HEK293 (cell line): ENCODE results near the gene LINS1.

Experiments
- CTCF ChIA-PET: fragments of 350-600 bp; formaldehyde crosslinking; extraction: SDS; loops from one replicate; lab custom pipeline; 2021; ENCODE audit warnings: antibody characterized with exemption; lab: Yijun Ruan, JAX
- POLR2A ChIA-PET: fragments of 300-600 bp; formaldehyde crosslinking; extraction: SDS; loops from one replicate; lab custom pipeline; 2020; ENCODE audit warnings: antibody characterized with exemption, inconsistent platforms; lab: Yijun Ruan, JAX
- H3K27ac ChIP-seq: fragments of 200-500 bp; sonication (Bioruptor generic); 2 replicates; pipeline ENCODE4 v1.5.1; 2014; ENCODE audit warnings: low read depth, low read length, control low read depth, inconsistent platforms; ENCODE audit errors: extremely low read depth
- H3K36me3 ChIP-seq, 2 experiments: fragments of 200-500 bp in 1 of 2; sonication (Bioruptor generic) in 1 of 2; 1 replicate in 1 of 2; 2 replicates in 1 of 2; pipeline ENCODE4 v1.5.1; 2014 to 2017; ENCODE audit warnings: inconsistent platforms in 2 of 2, low read length in 2 of 2; ENCODE audit not compliant: control insufficient read depth in 2 of 2, insufficient read depth in 1 of 2
- H3K4me1 ChIP-seq: fragments of 200-500 bp; sonication (Bioruptor generic); 2 replicates; pipeline ENCODE4 v1.5.1; 2014; ENCODE audit warnings: mild to moderate bottlenecking, low read length, inconsistent platforms; ENCODE audit not compliant: control insufficient read depth, insufficient read depth
- H3K4me3 ChIP-seq: 2 replicates; pipeline ENCODE4 v1.5.1; 2011; ENCODE audit warnings: low read depth, mild to moderate bottlenecking, control low read depth, low read length, moderate library complexity
- H3K9me3 ChIP-seq: fragments of 200-500 bp; sonication (Bioruptor generic); 2 replicates; pipeline ENCODE4 v1.5.1; 2014; ENCODE audit warnings: low read depth, low read length, inconsistent platforms; ENCODE audit not compliant: control insufficient read depth, insufficient read depth
- AEBP2 ChIP-seq: fragments of 450-650 bp; formaldehyde crosslinking; IDR thresholded peaks from 2 replicates; pipeline ENCODE4 v1.5.1; 2016; ENCODE audit warnings: missing biosample characterization, missing genetic modification characterization, borderline replicate concordance
- MYNN ChIP-seq: fragments of 450-650 bp; formaldehyde crosslinking; IDR thresholded peaks from 2 replicates; pipeline ENCODE4 v1.5.1; 2016; ENCODE audit warnings: missing biosample characterization, missing genetic modification characterization, borderline replicate concordance
- PRDM6 ChIP-seq: fragments of 450-650 bp; formaldehyde crosslinking; IDR thresholded peaks from 2 replicates; pipeline ENCODE4 v1.5.1; 2017; ENCODE audit warnings: missing biosample characterization, missing genetic modification characterization
- SALL2 ChIP-seq: fragments of 450-650 bp; formaldehyde crosslinking; IDR thresholded peaks from 2 replicates; pipeline ENCODE4 v1.5.0; 2017; ENCODE audit warnings: missing biosample characterization, mild to moderate bottlenecking, missing genetic modification characterization, borderline replicate concordance
- ZFP3 ChIP-seq: fragments of 450-650 bp; formaldehyde crosslinking; IDR thresholded peaks from 2 replicates; pipeline ENCODE4 v1.5.1; 2016; ENCODE audit warnings: low read depth, missing biosample characterization, missing genetic modification characterization
- ZFP37 ChIP-seq: fragments of 450-650 bp; formaldehyde crosslinking; IDR thresholded peaks from 2 replicates; pipeline ENCODE4 v1.5.1; 2016; ENCODE audit warnings: missing biosample characterization, missing genetic modification characterization
- ZNF202 ChIP-seq: fragments of 450-650 bp; formaldehyde crosslinking; IDR thresholded peaks from 2 replicates; pipeline ENCODE4 v1.5.1; 2016; ENCODE audit warnings: missing biosample characterization, missing genetic modification characterization, borderline replicate concordance
- ZNF23 ChIP-seq: fragments of 450-650 bp; formaldehyde crosslinking; IDR thresholded peaks from 2 replicates; pipeline ENCODE4 v1.5.1; 2016; ENCODE audit warnings: missing biosample characterization, missing genetic modification characterization, borderline replicate concordance
- ZNF239 ChIP-seq: fragments of 450-650 bp; formaldehyde crosslinking; IDR thresholded peaks from 2 replicates; pipeline ENCODE4 v1.5.1; 2016; ENCODE audit warnings: missing biosample characterization, missing genetic modification characterization
- ZNF280C ChIP-seq: fragments of 450-650 bp; formaldehyde crosslinking; IDR thresholded peaks from 2 replicates; pipeline ENCODE4 v1.5.1; 2016; ENCODE audit warnings: missing biosample characterization, missing genetic modification characterization
- ZNF416 ChIP-seq: fragments of 450-650 bp; formaldehyde crosslinking; IDR thresholded peaks from 2 replicates; pipeline ENCODE4 v1.5.1; 2016; ENCODE audit warnings: missing biosample characterization, missing genetic modification characterization
- ZNF423 ChIP-seq: fragments of 450-650 bp; formaldehyde crosslinking; IDR thresholded peaks from 2 replicates; pipeline ENCODE4 v1.5.1; 2016; ENCODE audit warnings: missing biosample characterization, missing genetic modification characterization
- ZNF513 ChIP-seq: fragments of 450-650 bp; IDR thresholded peaks from 2 replicates; pipeline ENCODE4 v1.5.1; 2018; ENCODE audit warnings: missing biosample characterization, missing genetic modification characterization
- ZNF530 ChIP-seq: fragments of 450-650 bp; formaldehyde crosslinking; IDR thresholded peaks from 2 replicates; pipeline ENCODE4 v1.5.1; 2016; ENCODE audit warnings: low read depth, missing biosample characterization, missing genetic modification characterization
- ZNF561 ChIP-seq: fragments of 450-650 bp; IDR thresholded peaks from 2 replicates; pipeline ENCODE4 v1.5.1; 2018; ENCODE audit warnings: missing biosample characterization, missing genetic modification characterization, borderline replicate concordance
- ZNF639 ChIP-seq: fragments of 450-650 bp; formaldehyde crosslinking; IDR thresholded peaks from 2 replicates; pipeline ENCODE4 v1.5.1; 2016; ENCODE audit warnings: missing biosample characterization, missing genetic modification characterization
- ZNF658 ChIP-seq: fragments of 450-650 bp; formaldehyde crosslinking; IDR thresholded peaks from 2 replicates; pipeline ENCODE4; 2016; ENCODE audit warnings: missing biosample characterization, missing genetic modification characterization
- ZNF704 ChIP-seq: fragments of 450-650 bp; formaldehyde crosslinking; IDR thresholded peaks from 2 replicates; pipeline ENCODE4 v1.5.1; 2016; ENCODE audit warnings: missing biosample characterization, missing genetic modification characterization

Gene LINS1

GRCh38 chr15:100533886-100534285, 68.1 kb downstream of the LINS1 start:
- H3K27ac ChIP-seq, result no peak overlapping the region
- TF ChIP-seq ZNF530 (tag by site-specific recombination) (no peak), ZNF202 (tag by site-specific recombination) (no peak), MYNN (no peak), ZNF423 (tag by site-specific recombination) (no peak), ZFP37 (tag by site-specific recombination) (no peak), ZNF704 (tag by site-specific recombination) (no peak), ZNF23 (no peak), AEBP2 (tag by site-specific recombination) (no peak), ZNF658 (tag by site-specific recombination) (no peak), ZFP3 (tag by site-specific recombination) (no peak), PRDM6 (no peak), ZNF639 (tag by site-specific recombination) (no peak), ZNF513 (tag by site-specific recombination) (no peak), ZNF239 (tag by site-specific recombination) (no peak), ZNF416 (tag by site-specific recombination) (no peak), ZNF561 (tag by site-specific recombination) (no peak), SALL2 (tag by site-specific recombination) (no peak), ZNF280C (tag by site-specific recombination) (no peak)
- TF ChIP-seq, all 188 proteins: peak for 0
- ChIA-PET POLR2A (no interaction called here), CTCF (interaction anchor here (0.6 to 0.8 kb wide), 2 partner anchors 38 to 40 kb away, joined by 5 to 9 read pairs; no protein-coding TSS in a partner anchor)
- Histone ChIP-seq H3K4me3 (no peak overlapping the region), H3K36me3 (no peaks in the 10 kb centered on the region), H3K4me1 (no peaks in the 10 kb centered on the region), H3K9me3 (no peaks in the 10 kb centered on the region)
